ENCODE results near the gene PBRM1. TPM values are rescaled to one million over a fixed set of nuclear protein-coding genes. Genes with fewer than 3 reads are reported as not detected.

The PBRM1 gene
- total and polyA plus RNA-seq, 2 of the 13 experiments (the other 11 are each of a cell fraction or from before 2014, with no cell fraction given), result 10.9 to 33.2 TPM

DNA sequence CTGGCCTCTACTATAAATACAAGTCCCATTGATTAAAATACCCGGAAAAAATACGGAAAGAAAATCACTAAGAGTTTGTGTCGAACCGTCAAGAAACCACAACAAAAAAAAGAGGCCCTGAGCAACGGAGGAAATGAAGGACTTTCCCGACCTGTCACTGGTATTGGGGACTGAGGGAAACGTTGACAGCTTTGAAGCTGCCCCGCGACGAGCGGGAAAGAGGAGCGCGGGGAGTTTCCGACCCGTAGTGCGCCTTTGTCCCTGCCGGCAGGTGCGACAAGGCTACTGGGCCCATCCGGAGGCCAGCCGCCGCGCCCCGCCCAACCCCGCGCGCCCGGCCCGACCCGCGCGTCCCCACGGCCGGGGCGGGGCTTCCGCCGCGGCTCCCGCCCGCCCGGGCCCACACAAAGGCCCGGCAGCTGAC, 416 bp downstream of the PBRM1 start (continued):
- TF ChIP-seq POGZ (CRISPR knock-in tag; IDR thresholded peaks at IDR 0.05) (no peak), ZNF12 (CRISPR knock-in tag; IDR thresholded peaks at IDR 0.05) (0 out of 2 replicates have a peak, but pooled peaks have one; percentile 24), EP300 (IDR thresholded peaks at IDR 0.05; ENCODE audit: low read depth in 2 of 2, low read length in 2 of 2) (no peak), EP300 (CRISPR knock-in tag; IDR thresholded peaks at IDR 0.05; ENCODE audit: borderline replicate concordance) (no peak), SOX13 (IDR thresholded peaks at IDR 0.05) (no peak), SOX13 (CRISPR knock-in tag; conservative IDR thresholded peaks at IDR 0.05 in 1 of 2, IDR thresholded peaks at IDR 0.05 in 1 of 2) (0 out of 4 replicates have a peak, but pooled peaks of 1 of the 2 experiments have one; percentile 20), GABPB1 (CRISPR knock-in tag; IDR thresholded peaks at IDR 0.05) (peak; percentile 6; the same call in 1 of the 2 replicates), RARA (CRISPR knock-in tag; IDR thresholded peaks at IDR 0.05) (peak; percentile 27; the same call in 1 of the 2 replicates), ZMAT3 (CRISPR knock-in tag; conservative IDR thresholded peaks at IDR 0.05) (no peak), KDM3A (CRISPR knock-in tag; IDR thresholded peaks at IDR 0.05; ENCODE audit: low read depth) (0 out of 2 replicates have a peak, but pooled peaks have one; percentile 3), GABPA (IDR thresholded peaks at IDR 0.05; ENCODE audit: low read depth, low read length) (peak; percentile 51), GABPA (CRISPR knock-in tag; IDR thresholded peaks at IDR 0.05; ENCODE audit: low read depth) (no peak; the same call in 1 of the 2 replicates)
- TF ChIP-seq, protein P1, sequence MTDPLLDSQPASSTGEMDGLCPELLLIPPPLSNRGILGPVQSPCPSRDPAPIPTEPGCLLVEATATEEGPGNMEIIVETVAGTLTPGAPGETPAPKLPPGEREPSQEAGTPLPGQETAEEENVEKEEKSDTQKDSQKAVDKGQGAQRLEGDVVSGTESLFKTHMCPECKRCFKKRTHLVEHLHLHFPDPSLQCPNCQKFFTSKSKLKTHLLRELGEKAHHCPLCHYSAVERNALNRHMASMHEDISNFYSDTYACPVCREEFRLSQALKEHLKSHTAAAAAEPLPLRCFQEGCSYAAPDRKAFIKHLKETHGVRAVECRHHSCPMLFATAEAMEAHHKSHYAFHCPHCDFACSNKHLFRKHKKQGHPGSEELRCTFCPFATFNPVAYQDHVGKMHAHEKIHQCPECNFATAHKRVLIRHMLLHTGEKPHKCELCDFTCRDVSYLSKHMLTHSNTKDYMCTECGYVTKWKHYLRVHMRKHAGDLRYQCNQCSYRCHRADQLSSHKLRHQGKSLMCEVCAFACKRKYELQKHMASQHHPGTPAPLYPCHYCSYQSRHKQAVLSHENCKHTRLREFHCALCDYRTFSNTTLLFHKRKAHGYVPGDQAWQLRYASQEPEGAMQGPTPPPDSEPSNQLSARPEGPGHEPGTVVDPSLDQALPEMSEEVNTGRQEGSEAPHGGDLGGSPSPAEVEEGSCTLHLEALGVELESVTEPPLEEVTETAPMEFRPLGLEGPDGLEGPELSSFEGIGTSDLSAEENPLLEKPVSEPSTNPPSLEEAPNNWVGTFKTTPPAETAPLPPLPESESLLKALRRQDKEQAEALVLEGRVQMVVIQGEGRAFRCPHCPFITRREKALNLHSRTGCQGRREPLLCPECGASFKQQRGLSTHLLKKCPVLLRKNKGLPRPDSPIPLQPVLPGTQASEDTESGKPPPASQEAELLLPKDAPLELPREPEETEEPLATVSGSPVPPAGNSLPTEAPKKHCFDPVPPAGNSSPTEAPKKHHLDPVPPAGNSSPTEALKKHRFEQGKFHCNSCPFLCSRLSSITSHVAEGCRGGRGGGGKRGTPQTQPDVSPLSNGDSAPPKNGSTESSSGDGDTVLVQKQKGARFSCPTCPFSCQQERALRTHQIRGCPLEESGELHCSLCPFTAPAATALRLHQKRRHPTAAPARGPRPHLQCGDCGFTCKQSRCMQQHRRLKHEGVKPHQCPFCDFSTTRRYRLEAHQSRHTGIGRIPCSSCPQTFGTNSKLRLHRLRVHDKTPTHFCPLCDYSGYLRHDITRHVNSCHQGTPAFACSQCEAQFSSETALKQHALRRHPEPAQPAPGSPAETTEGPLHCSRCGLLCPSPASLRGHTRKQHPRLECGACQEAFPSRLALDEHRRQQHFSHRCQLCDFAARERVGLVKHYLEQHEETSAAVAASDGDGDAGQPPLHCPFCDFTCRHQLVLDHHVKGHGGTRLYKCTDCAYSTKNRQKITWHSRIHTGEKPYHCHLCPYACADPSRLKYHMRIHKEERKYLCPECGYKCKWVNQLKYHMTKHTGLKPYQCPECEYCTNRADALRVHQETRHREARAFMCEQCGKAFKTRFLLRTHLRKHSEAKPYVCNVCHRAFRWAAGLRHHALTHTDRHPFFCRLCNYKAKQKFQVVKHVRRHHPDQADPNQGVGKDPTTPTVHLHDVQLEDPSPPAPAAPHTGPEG (CRISPR knock-in tag; IDR thresholded peaks at IDR 0.05), result no peak
- TF ChIP-seq, protein P2, sequence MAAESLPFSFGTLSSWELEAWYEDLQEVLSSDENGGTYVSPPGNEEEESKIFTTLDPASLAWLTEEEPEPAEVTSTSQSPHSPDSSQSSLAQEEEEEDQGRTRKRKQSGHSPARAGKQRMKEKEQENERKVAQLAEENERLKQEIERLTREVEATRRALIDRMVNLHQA (CRISPR knock-in tag; IDR thresholded peaks at IDR 0.05), result no peak
- TF ChIP-seq, protein P3, sequence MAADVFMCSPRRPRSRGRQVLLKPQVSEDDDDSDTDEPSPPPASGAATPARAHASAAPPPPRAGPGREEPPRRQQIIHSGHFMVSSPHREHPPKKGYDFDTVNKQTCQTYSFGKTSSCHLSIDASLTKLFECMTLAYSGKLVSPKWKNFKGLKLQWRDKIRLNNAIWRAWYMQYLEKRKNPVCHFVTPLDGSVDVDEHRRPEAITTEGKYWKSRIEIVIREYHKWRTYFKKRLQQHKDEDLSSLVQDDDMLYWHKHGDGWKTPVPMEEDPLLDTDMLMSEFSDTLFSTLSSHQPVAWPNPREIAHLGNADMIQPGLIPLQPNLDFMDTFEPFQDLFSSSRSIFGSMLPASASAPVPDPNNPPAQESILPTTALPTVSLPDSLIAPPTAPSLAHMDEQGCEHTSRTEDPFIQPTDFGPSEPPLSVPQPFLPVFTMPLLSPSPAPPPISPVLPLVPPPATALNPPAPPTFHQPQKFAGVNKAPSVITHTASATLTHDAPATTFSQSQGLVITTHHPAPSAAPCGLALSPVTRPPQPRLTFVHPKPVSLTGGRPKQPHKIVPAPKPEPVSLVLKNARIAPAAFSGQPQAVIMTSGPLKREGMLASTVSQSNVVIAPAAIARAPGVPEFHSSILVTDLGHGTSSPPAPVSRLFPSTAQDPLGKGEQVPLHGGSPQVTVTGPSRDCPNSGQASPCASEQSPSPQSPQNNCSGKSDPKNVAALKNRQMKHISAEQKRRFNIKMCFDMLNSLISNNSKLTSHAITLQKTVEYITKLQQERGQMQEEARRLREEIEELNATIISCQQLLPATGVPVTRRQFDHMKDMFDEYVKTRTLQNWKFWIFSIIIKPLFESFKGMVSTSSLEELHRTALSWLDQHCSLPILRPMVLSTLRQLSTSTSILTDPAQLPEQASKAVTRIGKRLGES (CRISPR knock-in tag; IDR thresholded peaks at IDR 0.05; ENCODE audit: borderline replicate concordance), result peak; percentile 47; the same call in 1 of the 2 replicates
- TF ChIP-seq, protein P4, sequence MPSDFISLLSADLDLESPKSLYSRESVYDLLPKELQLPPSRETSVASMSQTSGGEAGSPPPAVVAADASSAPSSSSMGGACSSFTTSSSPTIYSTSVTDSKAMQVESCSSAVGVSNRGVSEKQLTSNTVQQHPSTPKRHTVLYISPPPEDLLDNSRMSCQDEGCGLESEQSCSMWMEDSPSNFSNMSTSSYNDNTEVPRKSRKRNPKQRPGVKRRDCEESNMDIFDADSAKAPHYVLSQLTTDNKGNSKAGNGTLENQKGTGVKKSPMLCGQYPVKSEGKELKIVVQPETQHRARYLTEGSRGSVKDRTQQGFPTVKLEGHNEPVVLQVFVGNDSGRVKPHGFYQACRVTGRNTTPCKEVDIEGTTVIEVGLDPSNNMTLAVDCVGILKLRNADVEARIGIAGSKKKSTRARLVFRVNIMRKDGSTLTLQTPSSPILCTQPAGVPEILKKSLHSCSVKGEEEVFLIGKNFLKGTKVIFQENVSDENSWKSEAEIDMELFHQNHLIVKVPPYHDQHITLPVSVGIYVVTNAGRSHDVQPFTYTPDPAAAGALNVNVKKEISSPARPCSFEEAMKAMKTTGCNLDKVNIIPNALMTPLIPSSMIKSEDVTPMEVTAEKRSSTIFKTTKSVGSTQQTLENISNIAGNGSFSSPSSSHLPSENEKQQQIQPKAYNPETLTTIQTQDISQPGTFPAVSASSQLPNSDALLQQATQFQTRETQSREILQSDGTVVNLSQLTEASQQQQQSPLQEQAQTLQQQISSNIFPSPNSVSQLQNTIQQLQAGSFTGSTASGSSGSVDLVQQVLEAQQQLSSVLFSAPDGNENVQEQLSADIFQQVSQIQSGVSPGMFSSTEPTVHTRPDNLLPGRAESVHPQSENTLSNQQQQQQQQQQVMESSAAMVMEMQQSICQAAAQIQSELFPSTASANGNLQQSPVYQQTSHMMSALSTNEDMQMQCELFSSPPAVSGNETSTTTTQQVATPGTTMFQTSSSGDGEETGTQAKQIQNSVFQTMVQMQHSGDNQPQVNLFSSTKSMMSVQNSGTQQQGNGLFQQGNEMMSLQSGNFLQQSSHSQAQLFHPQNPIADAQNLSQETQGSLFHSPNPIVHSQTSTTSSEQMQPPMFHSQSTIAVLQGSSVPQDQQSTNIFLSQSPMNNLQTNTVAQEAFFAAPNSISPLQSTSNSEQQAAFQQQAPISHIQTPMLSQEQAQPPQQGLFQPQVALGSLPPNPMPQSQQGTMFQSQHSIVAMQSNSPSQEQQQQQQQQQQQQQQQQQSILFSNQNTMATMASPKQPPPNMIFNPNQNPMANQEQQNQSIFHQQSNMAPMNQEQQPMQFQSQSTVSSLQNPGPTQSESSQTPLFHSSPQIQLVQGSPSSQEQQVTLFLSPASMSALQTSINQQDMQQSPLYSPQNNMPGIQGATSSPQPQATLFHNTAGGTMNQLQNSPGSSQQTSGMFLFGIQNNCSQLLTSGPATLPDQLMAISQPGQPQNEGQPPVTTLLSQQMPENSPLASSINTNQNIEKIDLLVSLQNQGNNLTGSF (CRISPR knock-in tag; IDR thresholded peaks at IDR 0.05), result peak; percentile 51; the same call in 1 of the 2 replicates
